GM12878 (cell line): ENCODE data around the gene MYRFL. TPM values are rescaled to one million over a fixed set of nuclear protein-coding genes. Genes with fewer than 3 reads are reported as not detected.

ENCODE experiments used
- ATAC-seq: fragments of 200-7000 bp; cut with Tn5 transposase; 3 replicates; pipeline ENCODE4 v1.9.1; 2020; ENCODE audit warnings: mild to moderate bottlenecking, moderate library complexity
- BruUV-seq: library from RNA; stranded (reverse); fragments of 400-500 nt; replicated peaks from 2 replicates; lab custom pipeline; 2021; lab: Mats Ljungman, UMichigan
- CTCF ChIA-PET: fragments of 300-600 bp; sonication (Branson Sonifier 250); formaldehyde crosslinking; extraction: SDS; loops from one replicate; lab custom pipeline; 2021; ENCODE audit warnings: inconsistent platforms; lab: Yijun Ruan, JAX
- POLR2A ChIA-PET: fragments of 350-600 bp; formaldehyde crosslinking; extraction: SDS; loops from one replicate; lab custom pipeline; 2021; ENCODE audit warnings: inconsistent platforms; lab: Charles Lee
- RAD21 ChIA-PET: fragments of 300-600 bp; sonication (Branson Sonifier 250); formaldehyde crosslinking; loops from one replicate; lab custom pipeline; 2023; ENCODE audit warnings: antibody characterized with exemption; ENCODE audit not compliant: unreplicated experiment; lab: Charles Lee
- SMC1A ChIA-PET: fragments of 300-600 bp; sonication (Branson Sonifier 250); formaldehyde crosslinking; loops from one replicate; lab custom pipeline; 2023; ENCODE audit not compliant: unreplicated experiment, uncharacterized antibody; lab: Charles Lee
- DNase-seq: peaks from one replicate; pipeline ENCODE4 v3.0.0-alpha.2; 2011; ENCODE audit warnings: low read depth, low spot score
- FAIRE-seq: peaks from 3 replicates; lab custom pipeline; 2011; peaks lifted over from hg19 to GRCh38; lab: Jason Lieb, UNC
- H2AFZ ChIP-seq: 2 replicates; pipeline ENCODE4 v1.6.0; 2011; ENCODE audit warnings: low read depth, low read length, control low read depth; ENCODE audit not compliant: control insufficient read depth
- H3K27ac ChIP-seq: 2 replicates; pipeline ENCODE4 v1.5.1; 2011; ENCODE audit warnings: control low read depth; ENCODE audit not compliant: control insufficient read depth, insufficient read depth
- H3K27me3 ChIP-seq, 2 experiments: replicated peaks in 1 of 2; 2 replicates each; pipeline versions ENCODE4 v1.6.0 to v1.6.1; 2011; ENCODE audit warnings: low read length in 1 of 2; ENCODE audit not compliant: control insufficient read depth in 2 of 2, insufficient read depth in 2 of 2
- H3K36me3 ChIP-seq, 2 experiments: 2 replicates each; pipeline ENCODE4 v1.5.1; 2011; ENCODE audit warnings: low read length in 1 of 2; ENCODE audit not compliant: control insufficient read depth in 2 of 2, insufficient read depth in 2 of 2
- H3K4me1 ChIP-seq: 2 replicates; pipeline ENCODE4 v1.6.1; 2011; ENCODE audit warnings: mild to moderate bottlenecking, low read length, moderate library complexity, mixed read lengths; ENCODE audit not compliant: control insufficient read depth, insufficient read depth
- H3K4me2 ChIP-seq: 2 replicates; pipeline ENCODE4 v1.6.0; 2011; ENCODE audit warnings: control low read depth; ENCODE audit not compliant: control insufficient read depth, insufficient read depth
- H3K4me3 ChIP-seq: fragments of 200-600 bp; sonication (generic); 2 replicates; pipeline ENCODE4 v1.5.1; 2016
- H3K79me2 ChIP-seq: 2 replicates; pipeline ENCODE4 v1.6.0; 2011; ENCODE audit warnings: low read length; ENCODE audit not compliant: control insufficient read depth, insufficient read depth
- H3K9ac ChIP-seq: 2 replicates; pipeline ENCODE4 v1.8.0; 2011; ENCODE audit warnings: low read length, control low read depth, mixed read lengths; ENCODE audit not compliant: control insufficient read depth, insufficient read depth
- H3K9me3 ChIP-seq: replicated peaks from 3 replicates; pipeline ENCODE4 v1.5.1; 2011; ENCODE audit warnings: mild to moderate bottlenecking, low read length; ENCODE audit not compliant: control insufficient read depth, insufficient read depth
- H4K20me1 ChIP-seq: 2 replicates; pipeline ENCODE4 v1.6.0; 2011; ENCODE audit not compliant: control insufficient read depth, insufficient read depth
- EED ChIP-seq: sonication (generic); IDR thresholded peaks from 2 replicates; pipeline ENCODE4 v1.6.1; 2016; ENCODE audit warnings: antibody characterized with exemption, low read depth
- HCFC1 ChIP-seq: fragments of 150-350 bp; IDR thresholded peaks from 2 replicates; pipeline ENCODE4 v1.6.1; 2014; ENCODE audit warnings: low read length
- NBN ChIP-seq: fragments of 450-650 bp; IDR thresholded peaks from 2 replicates; pipeline ENCODE4 v1.6.1; 2016
- RELA ChIP-seq: fragments of 450-650 bp; IDR thresholded peaks from 2 replicates; pipeline ENCODE4 v1.8.0; 2014; ENCODE audit warnings: borderline replicate concordance; ENCODE audit not compliant: partially characterized antibody
- WGBS: methylation state at CpG from one replicate; pipeline ENCODE4 v1.1.6; 2016; ENCODE audit warnings: low lambda C conversion rate; ENCODE audit not compliant: insufficient replicate concordance, insufficient coverage; ENCODE audit errors: missing lambda C conversion rate; 5-methylcytosine and 5-hydroxymethylcytosine counted together
- in situ Hi-C: fragments of 300-500 bp; cut with MboI; formaldehyde crosslinking; loops from 9 replicates; pipeline ENCODE4 v1.14.3; 2018; ENCODE audit warnings: mixed read lengths
- intact Hi-C: fragments of 100-400 bp; cut with micrococcal nuclease; formaldehyde crosslinking; loops from one replicate; pipeline ENCODE4 v1.14.2; 2022; ENCODE audit not compliant: unreplicated experiment
- polyA plus RNA-seq, 11 experiments: library from polyadenylated mRNA; depleted of rRNA in 4 of 11; unstranded in 6 of 11; stranded (reverse) in 5 of 11; fragments of >200 nt; fragmentation: Nextera tagmentation in 4 of 11; fragmentation: Illumina TruSeq in 1 of 11; extraction: Ambion mirVana in 4 of 11; extraction: Trizol in 1 of 11; gene quantifications; 1 replicate in 1 of 11; 2 replicates in 10 of 11; pipeline versions ENCODE4 v1.2.1 to v1.2.3, GENCODE V29; 2011 to 2016; ENCODE audit warnings: inconsistent platforms in 2 of 11, missing spikeins in 2 of 11, low read depth in 1 of 11
- total RNA-seq, 4 experiments: library from RNA; depleted of rRNA in 3 of 4; stranded (reverse); fragments of >200 nt in 3 of 4; fragmentation: Illumina TruSeq in 1 of 4; extraction: Trizol in 1 of 4; gene quantifications; 2 replicates each; pipeline versions ENCODE4 v1.2.1 to v1.2.3, GENCODE V29; 2013 to 2021
- TF ChIP-seq, protein P1 (sequence below): IDR thresholded peaks from 2 replicates; pipeline ENCODE4 v1.6.1; 2011; ENCODE audit warnings: mild to moderate bottlenecking, low read depth, low read length, moderate library complexity; ENCODE audit not compliant: insufficient replicate concordance
- TF ChIP-seq, protein P2 (sequence below): fragments of 450-650 bp; IDR thresholded peaks from 2 replicates; pipeline ENCODE4 v1.6.1; 2016; ENCODE audit warnings: mild to moderate bottlenecking, moderate library complexity, borderline replicate concordance
- TF ChIP-seq, protein P3 (sequence below): fragments of 450-650 bp; IDR thresholded peaks from 2 replicates; pipeline ENCODE4 v1.6.1; 2016; ENCODE audit warnings: mild to moderate bottlenecking
- TF ChIP-seq, protein P4 (sequence below): IDR thresholded peaks from 2 replicates; pipeline ENCODE4 v1.6.1; 2012; ENCODE audit warnings: improper control_type of control experiment, low read depth, low read length; ENCODE audit not compliant: insufficient replicate concordance
- TF ChIP-seq, protein P5 (sequence below), 3 experiments: IDR thresholded peaks in 2 of 3; conservative IDR thresholded peaks in 1 of 3; 2 replicates each; pipeline ENCODE4 v1.5.1; 2011; ENCODE audit warnings: low read depth in 3 of 3, low read length in 3 of 3, mild to moderate bottlenecking in 3 of 3, control low read depth in 2 of 3, moderate library complexity in 2 of 3, inconsistent platforms in 1 of 3, mixed read lengths in 1 of 3; ENCODE audit not compliant: control insufficient read depth in 2 of 3, insufficient read depth in 1 of 3; ENCODE audit errors: extremely low read depth in 1 of 3

Gene MYRFL
- total and polyA plus RNA-seq, 10 of the 15 experiments (the other 5 are each of a cell fraction or from before 2014, with no cell fraction given) = 0.24 to 1.8 (median 0.64) TPM

DNA sequence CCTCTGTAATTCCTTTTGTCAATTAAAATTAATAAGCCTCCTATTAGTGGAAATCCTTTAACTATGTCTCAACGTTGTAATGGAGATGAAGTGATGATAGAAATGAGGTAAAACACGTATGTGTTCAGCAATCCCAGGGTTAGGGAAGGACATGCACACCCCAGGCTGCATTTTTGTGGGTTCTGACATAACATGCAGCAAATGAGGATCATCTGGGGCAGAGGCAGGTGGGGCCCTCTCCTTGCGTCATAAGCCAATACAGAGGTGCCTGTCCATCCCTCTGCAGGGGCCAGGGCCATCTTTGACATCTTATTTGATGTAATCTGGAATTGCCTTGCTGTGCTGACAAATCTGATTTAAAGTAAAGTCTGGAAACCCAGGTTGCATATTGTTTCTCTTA is 73.2 kb downstream of the MYRFL start:
- ATAC-seq (no peak), DNase-seq (no peak), FAIRE-seq (no peak)
- Histone ChIP-seq H3K4me3 (no peak overlapping the region), H3K27ac (no peak overlapping the region), H3K27me3 (no peaks in the 10 kb centered on the region), H2AFZ (no peak overlapping the region), H3K36me3 (no peaks in the 10 kb centered on the region), H3K4me1 (no peaks in the 10 kb centered on the region), H4K20me1 (no peaks in the 10 kb centered on the region), H3K79me2 (no peaks in the 10 kb centered on the region), H3K9me3 (no peaks in the 10 kb centered on the region), H3K9ac (no peak overlapping the region), H3K4me2 (no peak overlapping the region)
- WGBS = 14% methylated on average over 3 of the region's 3 CpGs
- CTCF ChIA-PET = interaction anchor here (0.7 to 5.5 kb wide), 5 partner anchors 11 to 831 kb away, joined by 3 to 80 read pairs (median 5); no protein-coding TSS in a partner anchor
- in situ Hi-C loops = loop anchor here (5.0 kb wide), 1 partner anchor 679 kb away; no protein-coding TSS in a partner anchor
- BruUV-seq = no TSS peak
- intact Hi-C loops = no loop called here
- RAD21 ChIA-PET = interaction anchor here (3.9 kb wide), 1 partner anchor 678 kb away, joined by 34 read pairs; no protein-coding TSS in a partner anchor
- POLR2A ChIA-PET = no interaction called here
- SMC1A ChIA-PET = interaction anchor here (0.7 kb wide), 1 partner anchor 265 kb away, joined by 3 read pairs; no protein-coding TSS in a partner anchor
- TF ChIP-seq EED (no peak), NBN (no peak), HCFC1 (no peak), RELA (no peak)
- TF ChIP-seq, protein P1, sequence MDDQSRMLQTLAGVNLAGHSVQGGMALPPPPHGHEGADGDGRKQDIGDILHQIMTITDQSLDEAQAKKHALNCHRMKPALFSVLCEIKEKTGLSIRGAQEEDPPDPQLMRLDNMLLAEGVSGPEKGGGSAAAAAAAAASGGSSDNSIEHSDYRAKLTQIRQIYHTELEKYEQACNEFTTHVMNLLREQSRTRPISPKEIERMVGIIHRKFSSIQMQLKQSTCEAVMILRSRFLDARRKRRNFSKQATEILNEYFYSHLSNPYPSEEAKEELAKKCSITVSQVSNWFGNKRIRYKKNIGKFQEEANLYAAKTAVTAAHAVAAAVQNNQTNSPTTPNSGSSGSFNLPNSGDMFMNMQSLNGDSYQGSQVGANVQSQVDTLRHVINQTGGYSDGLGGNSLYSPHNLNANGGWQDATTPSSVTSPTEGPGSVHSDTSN = no peak
- TF ChIP-seq, protein P2, sequence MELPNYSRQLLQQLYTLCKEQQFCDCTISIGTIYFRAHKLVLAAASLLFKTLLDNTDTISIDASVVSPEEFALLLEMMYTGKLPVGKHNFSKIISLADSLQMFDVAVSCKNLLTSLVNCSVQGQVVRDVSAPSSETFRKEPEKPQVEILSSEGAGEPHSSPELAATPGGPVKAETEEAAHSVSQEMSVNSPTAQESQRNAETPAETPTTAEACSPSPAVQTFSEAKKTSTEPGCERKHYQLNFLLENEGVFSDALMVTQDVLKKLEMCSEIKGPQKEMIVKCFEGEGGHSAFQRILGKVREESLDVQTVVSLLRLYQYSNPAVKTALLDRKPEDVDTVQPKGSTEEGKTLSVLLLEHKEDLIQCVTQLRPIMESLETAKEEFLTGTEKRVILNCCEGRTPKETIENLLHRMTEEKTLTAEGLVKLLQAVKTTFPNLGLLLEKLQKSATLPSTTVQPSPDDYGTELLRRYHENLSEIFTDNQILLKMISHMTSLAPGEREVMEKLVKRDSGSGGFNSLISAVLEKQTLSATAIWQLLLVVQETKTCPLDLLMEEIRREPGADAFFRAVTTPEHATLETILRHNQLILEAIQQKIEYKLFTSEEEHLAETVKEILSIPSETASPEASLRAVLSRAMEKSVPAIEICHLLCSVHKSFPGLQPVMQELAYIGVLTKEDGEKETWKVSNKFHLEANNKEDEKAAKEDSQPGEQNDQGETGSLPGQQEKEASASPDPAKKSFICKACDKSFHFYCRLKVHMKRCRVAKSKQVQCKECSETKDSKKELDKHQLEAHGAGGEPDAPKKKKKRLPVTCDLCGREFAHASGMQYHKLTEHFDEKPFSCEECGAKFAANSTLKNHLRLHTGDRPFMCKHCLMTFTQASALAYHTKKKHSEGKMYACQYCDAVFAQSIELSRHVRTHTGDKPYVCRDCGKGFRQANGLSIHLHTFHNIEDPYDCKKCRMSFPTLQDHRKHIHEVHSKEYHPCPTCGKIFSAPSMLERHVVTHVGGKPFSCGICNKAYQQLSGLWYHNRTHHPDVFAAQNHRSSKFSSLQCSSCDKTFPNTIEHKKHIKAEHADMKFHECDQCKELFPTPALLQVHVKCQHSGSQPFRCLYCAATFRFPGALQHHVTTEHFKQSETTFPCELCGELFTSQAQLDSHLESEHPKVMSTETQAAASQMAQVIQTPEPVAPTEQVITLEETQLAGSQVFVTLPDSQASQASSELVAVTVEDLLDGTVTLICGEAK = no peak
- TF ChIP-seq, protein P3, sequence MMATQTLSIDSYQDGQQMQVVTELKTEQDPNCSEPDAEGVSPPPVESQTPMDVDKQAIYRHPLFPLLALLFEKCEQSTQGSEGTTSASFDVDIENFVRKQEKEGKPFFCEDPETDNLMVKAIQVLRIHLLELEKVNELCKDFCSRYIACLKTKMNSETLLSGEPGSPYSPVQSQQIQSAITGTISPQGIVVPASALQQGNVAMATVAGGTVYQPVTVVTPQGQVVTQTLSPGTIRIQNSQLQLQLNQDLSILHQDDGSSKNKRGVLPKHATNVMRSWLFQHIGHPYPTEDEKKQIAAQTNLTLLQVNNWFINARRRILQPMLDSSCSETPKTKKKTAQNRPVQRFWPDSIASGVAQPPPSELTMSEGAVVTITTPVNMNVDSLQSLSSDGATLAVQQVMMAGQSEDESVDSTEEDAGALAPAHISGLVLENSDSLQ = no peak
- TF ChIP-seq, protein P4, sequence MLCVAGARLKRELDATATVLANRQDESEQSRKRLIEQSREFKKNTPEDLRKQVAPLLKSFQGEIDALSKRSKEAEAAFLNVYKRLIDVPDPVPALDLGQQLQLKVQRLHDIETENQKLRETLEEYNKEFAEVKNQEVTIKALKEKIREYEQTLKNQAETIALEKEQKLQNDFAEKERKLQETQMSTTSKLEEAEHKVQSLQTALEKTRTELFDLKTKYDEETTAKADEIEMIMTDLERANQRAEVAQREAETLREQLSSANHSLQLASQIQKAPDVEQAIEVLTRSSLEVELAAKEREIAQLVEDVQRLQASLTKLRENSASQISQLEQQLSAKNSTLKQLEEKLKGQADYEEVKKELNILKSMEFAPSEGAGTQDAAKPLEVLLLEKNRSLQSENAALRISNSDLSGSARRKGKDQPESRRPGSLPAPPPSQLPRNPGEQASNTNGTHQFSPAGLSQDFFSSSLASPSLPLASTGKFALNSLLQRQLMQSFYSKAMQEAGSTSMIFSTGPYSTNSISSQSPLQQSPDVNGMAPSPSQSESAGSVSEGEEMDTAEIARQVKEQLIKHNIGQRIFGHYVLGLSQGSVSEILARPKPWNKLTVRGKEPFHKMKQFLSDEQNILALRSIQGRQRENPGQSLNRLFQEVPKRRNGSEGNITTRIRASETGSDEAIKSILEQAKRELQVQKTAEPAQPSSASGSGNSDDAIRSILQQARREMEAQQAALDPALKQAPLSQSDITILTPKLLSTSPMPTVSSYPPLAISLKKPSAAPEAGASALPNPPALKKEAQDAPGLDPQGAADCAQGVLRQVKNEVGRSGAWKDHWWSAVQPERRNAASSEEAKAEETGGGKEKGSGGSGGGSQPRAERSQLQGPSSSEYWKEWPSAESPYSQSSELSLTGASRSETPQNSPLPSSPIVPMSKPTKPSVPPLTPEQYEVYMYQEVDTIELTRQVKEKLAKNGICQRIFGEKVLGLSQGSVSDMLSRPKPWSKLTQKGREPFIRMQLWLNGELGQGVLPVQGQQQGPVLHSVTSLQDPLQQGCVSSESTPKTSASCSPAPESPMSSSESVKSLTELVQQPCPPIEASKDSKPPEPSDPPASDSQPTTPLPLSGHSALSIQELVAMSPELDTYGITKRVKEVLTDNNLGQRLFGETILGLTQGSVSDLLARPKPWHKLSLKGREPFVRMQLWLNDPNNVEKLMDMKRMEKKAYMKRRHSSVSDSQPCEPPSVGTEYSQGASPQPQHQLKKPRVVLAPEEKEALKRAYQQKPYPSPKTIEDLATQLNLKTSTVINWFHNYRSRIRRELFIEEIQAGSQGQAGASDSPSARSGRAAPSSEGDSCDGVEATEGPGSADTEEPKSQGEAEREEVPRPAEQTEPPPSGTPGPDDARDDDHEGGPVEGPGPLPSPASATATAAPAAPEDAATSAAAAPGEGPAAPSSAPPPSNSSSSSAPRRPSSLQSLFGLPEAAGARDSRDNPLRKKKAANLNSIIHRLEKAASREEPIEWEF = no peak
- TF ChIP-seq, protein P5, sequence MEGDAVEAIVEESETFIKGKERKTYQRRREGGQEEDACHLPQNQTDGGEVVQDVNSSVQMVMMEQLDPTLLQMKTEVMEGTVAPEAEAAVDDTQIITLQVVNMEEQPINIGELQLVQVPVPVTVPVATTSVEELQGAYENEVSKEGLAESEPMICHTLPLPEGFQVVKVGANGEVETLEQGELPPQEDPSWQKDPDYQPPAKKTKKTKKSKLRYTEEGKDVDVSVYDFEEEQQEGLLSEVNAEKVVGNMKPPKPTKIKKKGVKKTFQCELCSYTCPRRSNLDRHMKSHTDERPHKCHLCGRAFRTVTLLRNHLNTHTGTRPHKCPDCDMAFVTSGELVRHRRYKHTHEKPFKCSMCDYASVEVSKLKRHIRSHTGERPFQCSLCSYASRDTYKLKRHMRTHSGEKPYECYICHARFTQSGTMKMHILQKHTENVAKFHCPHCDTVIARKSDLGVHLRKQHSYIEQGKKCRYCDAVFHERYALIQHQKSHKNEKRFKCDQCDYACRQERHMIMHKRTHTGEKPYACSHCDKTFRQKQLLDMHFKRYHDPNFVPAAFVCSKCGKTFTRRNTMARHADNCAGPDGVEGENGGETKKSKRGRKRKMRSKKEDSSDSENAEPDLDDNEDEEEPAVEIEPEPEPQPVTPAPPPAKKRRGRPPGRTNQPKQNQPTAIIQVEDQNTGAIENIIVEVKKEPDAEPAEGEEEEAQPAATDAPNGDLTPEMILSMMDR (IDR thresholded peaks at IDR 0.05 in 2 of 3, conservative IDR thresholded peaks at IDR 0.05 in 1 of 3; ENCODE audit: control insufficient read depth in 2 of 3, extremely low read depth in 1 of 3, insufficient read depth in 1 of 3, low read depth in 3 of 3, low read length in 3 of 3) = no peak
